B cell (primary cell): ENCODE results near the gene AMOTL1. TPM values are rescaled to one million over a fixed set of nuclear protein-coding genes. Genes with fewer than 3 reads are reported as not detected.

ENCODE experiments used
- ATAC-seq: fragments of 200-7000 bp; cut with Tn5 transposase; one replicate; pipeline ENCODE4 v1.10.0; 2021; ENCODE audit warnings: low read depth, mild to moderate bottlenecking, moderate number of reproducible peaks, moderate library complexity
- CTCF ChIA-PET: fragments of 350-600 bp; sonication (Branson Sonifier 250); formaldehyde crosslinking; loops from one replicate; lab custom pipeline; 2021; ENCODE audit warnings: antibody characterized with exemption, inconsistent platforms; lab: Charles Lee
- POLR2A ChIA-PET: fragments of 350-600 bp; sonication (Branson Sonifier 250); formaldehyde crosslinking; loops from one replicate; lab custom pipeline; 2021; ENCODE audit warnings: antibody characterized with exemption; lab: Charles Lee
- DNase-seq: peaks from one replicate; pipeline ENCODE4 v3.0.0; 2013
- H2AFZ ChIP-seq: 2 replicates; pipeline ENCODE4 v1.6.1; 2012; ENCODE audit warnings: mild to moderate bottlenecking, low read depth, low read length; ENCODE audit not compliant: insufficient read depth, poor library complexity, severe bottlenecking
- H3K27ac ChIP-seq, 2 donors: 1 replicate in 1 of 2; 2 replicates in 1 of 2; pipeline ENCODE4 v1.5.1; 2012 to 2013; ENCODE audit warnings: low read length in 2 of 2, mild to moderate bottlenecking in 2 of 2, moderate library complexity in 1 of 2
- H3K27me3 ChIP-seq, 4 experiments: fragments of 200-600 bp in 1 of 4; sonication (generic) in 1 of 4; replicated peaks in 1 of 4; 1 replicate in 2 of 4; 2 replicates in 2 of 4; pipeline versions ENCODE4 v1.6.1 to v1.7.0; 2013 to 2016; ENCODE audit warnings: low read length in 3 of 4, mild to moderate bottlenecking in 2 of 4, mixed read lengths in 1 of 4, moderate library complexity in 1 of 4; ENCODE audit not compliant: insufficient read depth in 4 of 4, control insufficient read depth in 3 of 4; ENCODE audit errors: control extremely low read depth in 1 of 4
- H3K36me3 ChIP-seq, 2 experiments: replicated peaks in 1 of 2; 1 replicate in 1 of 2; 2 replicates in 1 of 2; pipeline versions ENCODE4 v1.6.1 to v1.7.1; 2013; ENCODE audit warnings: low read length in 1 of 2; ENCODE audit not compliant: insufficient read depth in 2 of 2, control insufficient read depth in 1 of 2; ENCODE audit errors: control extremely low read depth in 1 of 2, extremely low read depth in 1 of 2
- H3K4me1 ChIP-seq, 2 donors: fragments of 200-600 bp in 1 of 2; sonication (generic) in 1 of 2; 1 replicate in 1 of 2; 2 replicates in 1 of 2; pipeline versions ENCODE4 v1.5.1 to v1.6.1; 2013 to 2017; ENCODE audit warnings: low read length in 2 of 2; ENCODE audit not compliant: control insufficient read depth in 2 of 2, insufficient read depth in 2 of 2
- H3K4me2 ChIP-seq: replicated peaks from 2 replicates; pipeline ENCODE3; 2012; ENCODE audit warnings: mild to moderate bottlenecking, low read depth, low read length; ENCODE audit not compliant: poor library complexity, severe bottlenecking
- H3K4me3 ChIP-seq, 5 experiments: fragments of 200-600 bp in 1 of 5; sonication (generic) in 1 of 5; 1 replicate in 3 of 5; 2 replicates in 2 of 5; pipeline versions ENCODE4 v1.5.1 to v1.7.0; 2011 to 2016; ENCODE audit warnings: low read length in 4 of 5, mild to moderate bottlenecking in 4 of 5, low read depth in 2 of 5, control low read depth in 1 of 5, moderate library complexity in 1 of 5; ENCODE audit not compliant: insufficient read depth in 1 of 5; ENCODE audit errors: control extremely low read depth in 1 of 5, extremely low read depth in 1 of 5
- H3K79me2 ChIP-seq: fragments of 200-600 bp; sonication (generic); one replicate; pipeline ENCODE4 v1.6.0; 2016; ENCODE audit warnings: low read length; ENCODE audit not compliant: control insufficient read depth, insufficient read depth
- H3K9ac ChIP-seq: fragments of 200-600 bp; sonication (generic); 2 replicates; pipeline ENCODE4 v1.6.1; 2017; ENCODE audit warnings: mild to moderate bottlenecking, low read length, moderate library complexity
- H3K9me3 ChIP-seq, 3 donors: one replicate each; pipeline versions ENCODE4 v1.6.1 to v1.7.1; 2013; ENCODE audit warnings: low read length in 2 of 3; ENCODE audit not compliant: control insufficient read depth in 2 of 3, insufficient read depth in 1 of 3; ENCODE audit errors: control extremely low read depth in 1 of 3
- H4K20me1 ChIP-seq: 2 replicates; pipeline ENCODE4 v1.6.0; 2012; ENCODE audit warnings: mild to moderate bottlenecking, low read length; ENCODE audit not compliant: insufficient read depth, control insufficient read depth, poor library complexity, severe bottlenecking
- H3K27ac Mint-ChIP-seq: one replicate; pipeline ENCODE4 v1.8.0; 2021; ENCODE audit warnings: mixed read lengths
- H3K27me3 Mint-ChIP-seq: one replicate; pipeline ENCODE4 v1.8.0; 2021; ENCODE audit warnings: mixed read lengths
- H3K4me1 Mint-ChIP-seq: one replicate; pipeline ENCODE4 v1.8.0; 2021; ENCODE audit warnings: mixed read lengths
- H3K4me3 Mint-ChIP-seq: one replicate; pipeline ENCODE4 v1.8.0; 2021; ENCODE audit warnings: mixed read lengths
- H3K9me3 Mint-ChIP-seq: one replicate; pipeline ENCODE4 v1.8.0; 2022; ENCODE audit warnings: mixed read lengths; ENCODE audit not compliant: insufficient read depth
- CTCF ChIP-seq: fragments of 200-600 bp; IDR thresholded peaks from one replicate; pipeline ENCODE4 v1.8.0; 2022; ENCODE audit warnings: antibody characterized with exemption, mild to moderate bottlenecking
- EZH2 ChIP-seq: IDR thresholded peaks from 2 replicates; pipeline ENCODE4 v1.6.1; 2012; ENCODE audit warnings: borderline replicate concordance, low read depth, mild to moderate bottlenecking, moderate library complexity, low read length; ENCODE audit not compliant: insufficient read depth, poor library complexity, severe bottlenecking
- WGBS: methylation state at CpG from one replicate; pipeline ENCODE4 v1.1.5; 2013; ENCODE audit warnings: missing lambda C conversion rate; ENCODE audit not compliant: insufficient coverage; 5-methylcytosine and 5-hydroxymethylcytosine counted together
- intact Hi-C: fragments of 100-400 bp; cut with micrococcal nuclease; formaldehyde crosslinking; loops from one replicate; pipeline ENCODE4 v1.10.0; 2022
- polyA plus RNA-seq: library from polyadenylated mRNA; depleted of rRNA; stranded (reverse); fragments of >200 nt; gene quantifications from 2 replicates; pipeline ENCODE4 v1.2.3, GENCODE V29; 2012
- total RNA-seq, 2 donors: library from RNA; stranded (reverse); fragments of 120-200 nt in 1 of 2; gene quantifications; 1 replicate in 1 of 2; 2 replicates in 1 of 2; pipeline versions ENCODE4 v1.2.3 to v1.2.4, GENCODE V29; 2013 to 2022

AMOTL1 gene
- total and polyA plus RNA-seq, 2 donors (not counting 1 experiment from before 2014, with no cell fraction given), result 0.04 to 0.30 TPM

- Histone ChIP-seq H3K4me2 (no peak overlapping the region), H3K79me2 (no peaks in the 10 kb centered on the region), H3K27ac (no peak overlapping the region), H3K9me3 (no peaks in the 10 kb centered on the region), H3K9ac (no peak overlapping the region), H3K4me3 (no peak overlapping the region), H2AFZ (no peak overlapping the region), H3K4me1 (peaks cover 10 to 13% of the 10 kb centered on the region in 2 donors), H3K27me3 (peaks cover 0 to 13% (median 9%) of the 10 kb centered on the region in 4 experiments), H4K20me1 (no peaks in the 10 kb centered on the region), H3K36me3 (no peaks in the 10 kb centered on the region)
- Mint-ChIP-seq H3K27me3 (peaks cover 40% of the 10 kb centered on the region), H3K9me3 (no peaks in the 10 kb centered on the region), H3K27ac (no peak overlapping the region), H3K4me3 (no peak overlapping the region), H3K4me1 (peaks cover 14% of the 10 kb centered on the region)
- intact Hi-C loops, result no loop called here
- ChIA-PET CTCF (interaction anchor here (1.3 kb wide), 1 partner anchor 123 kb away, joined by 3 read pairs; no protein-coding TSS in a partner anchor), POLR2A (no interaction called here)
- ATAC-seq (no peak), DNase-seq (no peak)
- WGBS, result 100% methylated on average over 2 of the region's 8 CpGs
- no peak for TF ChIP-seq EZH2
- TF ChIP-seq CTCF, result no peak
Observed at GRCh38 chr11:94773842-94774241, 5.7 kb downstream of the AMOTL1 start.

- no peak overlapping the region for H3K9ac ChIP-seq
- no peaks in the 10 kb centered on the region for H4K20me1 ChIP-seq
- intact Hi-C loops, result no loop called here
- H3K36me3 ChIP-seq, result no peaks in the 10 kb centered on the region
- peaks cover 0 to 10% (median 7%) of the 10 kb centered on the region in 4 experiments for H3K27me3 ChIP-seq
- no peaks in the 10 kb centered on the region for H3K9me3 ChIP-seq
- Mint-ChIP-seq H3K4me1 (peaks cover 10% of the 10 kb centered on the region), H3K27me3 (peaks cover 43% of the 10 kb centered on the region), H3K4me3 (no peak overlapping the region), H3K9me3 (no peaks in the 10 kb centered on the region), H3K27ac (no peak overlapping the region)
- ATAC-seq, result no peak
- no peak overlapping the region for H3K4me3 ChIP-seq
- no peak for TF ChIP-seq CTCF
- POLR2A ChIA-PET, result no interaction called here
- no peak for DNase-seq
- CTCF ChIA-PET, result no interaction called here
- no peak overlapping the region for H3K27ac ChIP-seq
- peaks cover 5 to 8% of the 10 kb centered on the region in 2 donors for H3K4me1 ChIP-seq
- no peak overlapping the region for H2AFZ ChIP-seq
- H3K4me2 ChIP-seq, result no peak overlapping the region
- no peaks in the 10 kb centered on the region for H3K79me2 ChIP-seq
- 93% methylated on average over 2 of the region's 3 CpGs for WGBS
Observed at GRCh38 chr11:94774345-94774744, 6.2 kb downstream of the AMOTL1 start.
